Motor neuron (in vitro differentiated cells): Measurements from ENCODE around the gene PGBD1. TPM values are rescaled to one million over a fixed set of nuclear protein-coding genes. Genes with fewer than 3 reads are reported as not detected.
A peak's percentile ranks its signal among the peaks of the same experiment; 100 is the strongest.

Source experiments
- ATAC-seq, 8 experiments: fragments of 200-7000 bp; cut with Tn5 transposase; replicated peaks in 6 of 8; 2 replicates each; pipeline ENCODE4 v1.8.0; 2021; ENCODE audit warnings: mild to moderate bottlenecking in 8 of 8, moderate library complexity in 8 of 8
- H3K27ac ChIP-seq, 2 donors: fragments of 250-450 bp; sonication (Bioruptor Pico); 2 replicates each; pipeline ENCODE4 v1.9.0; 2021; ENCODE audit warnings: antibody characterized with exemption in 2 of 2, mild to moderate bottlenecking in 2 of 2, moderate library complexity in 1 of 2
- H3K4me1 ChIP-seq, 2 donors: fragments of 250-450 bp; sonication (Bioruptor Pico); replicated peaks in 1 of 2; 2 replicates each; pipeline ENCODE4 v1.6.1; 2021; ENCODE audit warnings: antibody characterized with exemption in 2 of 2, mild to moderate bottlenecking in 2 of 2, moderate library complexity in 1 of 2
- H3K4me3 ChIP-seq, 5 donors: fragments of 250-450 bp; sonication (Bioruptor Pico); 2 replicates each; pipeline ENCODE4 v1.9.0; 2021; ENCODE audit warnings: antibody characterized with exemption in 5 of 5, mild to moderate bottlenecking in 5 of 5, moderate library complexity in 4 of 5
- WGBS, 10 experiments: fragments of 450-650 bp; shearing (Covaris generic); methylation state at CpG; one replicate each; pipeline ENCODE4 v1.0.0; 2022; 5-methylcytosine and 5-hydroxymethylcytosine counted together
- in situ Hi-C, 9 experiments: fragments of 400-800 bp; cut with MboI; loops; one replicate each; pipeline ENCODE4 v1.15.0; 2021; ENCODE audit warnings: low sequenced_read_pairs in 9 of 9, low pct_unique_long_range_greater_than_20kb in 2 of 9; ENCODE audit not compliant: unreplicated experiment in 9 of 9
- total RNA-seq, 8 experiments: library from RNA; unstranded; fragments of 300-600 nt; gene quantifications; 2 replicates each; pipeline versions ENCODE4 v1.2.3 to v1.2.4, GENCODE V29; 2022

The PGBD1 gene
- total RNA-seq, 8 experiments from 2014 or later, result 0.81 to 11.5 (median 7.5) TPM

GRCh38 chr6:28254121-28254519 lies 27.3 kb upstream of the PGBD1 start:
- no peak for ATAC-seq
- in situ Hi-C loops, result loop anchor here in 1 of 9 experiments (25.0 kb wide), 1 partner anchor 117 kb away; the partner anchor contains the start of gene ZKSCAN8
- no peak overlapping the region for H3K4me3 ChIP-seq
- H3K4me1 ChIP-seq, result peaks cover 10 to 14% of the 10 kb centered on the region in 2 donors
- H3K27ac ChIP-seq, result no peak overlapping the region
- WGBS, 10 experiments, result 0 to 43% (median 40%) methylated on average over 1 of the region's 1 CpG; no CpG with 5 or more reads in 6 of the 10 experiments

- no peak overlapping the region for H3K27ac ChIP-seq
- H3K4me1 ChIP-seq, result peaks cover 4 to 5% of the 10 kb centered on the region in 2 donors
- H3K4me3 ChIP-seq, result no peak overlapping the region
- ATAC-seq, result no peak
- 0% methylated on average over 1 of the region's 1 CpG; no CpG with 5 or more reads in 9 of the 10 experiments for WGBS, 10 experiments
- in situ Hi-C loops, result loop anchor here in 1 of 9 experiments (25.0 kb wide), 1 partner anchor 120 kb away; the partner anchor contains the start of gene ZKSCAN8
Observed at GRCh38 chr6:28257042-28257441, 24.3 kb upstream of the PGBD1 start.

GRCh38 chr6:28258877-28259777 lies 22.2 kb upstream of the PGBD1 start, which contains the start of gene NKAPL:
TSS of gene NKAPL (plus strand) at chr6:28259297. CDS start at chr6:28259372, 75 bp downstream.
- no peaks in the 10 kb centered on the region for H3K4me1 ChIP-seq
- in situ Hi-C loops, result loop anchor here in 1 of 9 experiments (25.0 kb wide), 1 partner anchor 122 kb away; the partner anchor contains the start of gene ZKSCAN8
- no peak within 1 kb of the TSS for H3K4me3 ChIP-seq
- peak in 2 of 8 experiments; percentile 72 to 99 for ATAC-seq
- H3K27ac ChIP-seq, result no peak within 1 kb of the TSS
- WGBS, 10 experiments, result 30 to 95% (median 86%) methylated on average over 1 to 36 of the region's 58 CpGs

- Histone ChIP-seq H3K4me3 (no peak overlapping the region), H3K4me1 (peaks cover 0 to 10% of the 10 kb centered on the region in 2 donors), H3K27ac (no peak overlapping the region)
- WGBS, 10 experiments, result 6 to 72% (median 43%) methylated on average over 2 of the region's 2 CpGs
- in situ Hi-C loops, result loop anchor here in 1 of 9 experiments (25.0 kb wide), 1 partner anchor 127 kb away; the partner anchor contains the start of gene ZKSCAN8
- no peak for ATAC-seq
Observed at GRCh38 chr6:28263922-28264321, 17.4 kb upstream of the PGBD1 start.

- in situ Hi-C loops, result loop anchor here in 1 of 9 experiments (25.0 kb wide), 1 partner anchor 128 kb away; the partner anchor contains the start of gene ZKSCAN8
Observed at GRCh38 chr6:28264834-28265401, 16.5 kb upstream of the PGBD1 start.

GRCh38 chr6:28266563-28266961 lies 14.8 kb upstream of the PGBD1 start:
- Histone ChIP-seq H3K27ac (peak overlapping the region in 1 of 2 donors; percentile 90), H3K4me1 (peaks cover 0 to 12% of the 10 kb centered on the region in 2 donors), H3K4me3 (peak overlapping the region; percentile 90 to 95 (median 92))
- no peak for ATAC-seq
- in situ Hi-C loops, result loop anchor here in 1 of 9 experiments (25.0 kb wide), 1 partner anchor 129 kb away; the partner anchor contains the start of gene ZKSCAN8
- WGBS, 10 experiments, result 1 to 31% (median 13%) methylated on average over 3 to 5 of the region's 5 CpGs

More at GRCh38 chr6:28264834-28265401, 16.5 kb upstream of the PGBD1 start:
- Histone ChIP-seq H3K4me1 (peaks cover 0 to 12% of the 10 kb centered on the region in 2 donors), H3K4me3 (no peak overlapping the region), H3K27ac (no peak overlapping the region)
- WGBS, 10 experiments, result 40 to 67% (median 62%) methylated on average over 1 to 4 of the region's 4 CpGs
- ATAC-seq, result no peak

- H3K4me3 ChIP-seq, result peak within 1 kb of the TSS; percentile 90 to 95 (median 92)
- peak within 1 kb of the TSS; percentile 80 to 90 for H3K27ac ChIP-seq
- WGBS, 10 experiments, result 0 to 5% (median 0%) methylated on average over 3 to 26 of the region's 32 CpGs; no CpG with 5 or more reads in 1 of the 10 experiments
- in situ Hi-C loops, result loop anchor here in 1 of 9 experiments (25.0 kb wide), 1 partner anchor 130 kb away; the partner anchor contains the start of gene ZKSCAN8
- ATAC-seq, result peak; percentile 95 to 99 (median 98)
- peaks cover 0 to 12% of the 10 kb centered on the region in 2 donors for H3K4me1 ChIP-seq
Observed at GRCh38 chr6:28266962-28267694, 14.2 kb upstream of the PGBD1 start, which contains the start of gene ZSCAN26. TSS of gene ZSCAN26 (plus strand) at chr6:28267143. CDS start at chr6:28271920, 4,777 bp downstream.

GRCh38 chr6:28267695-28268059 lies 13.7 kb upstream of the PGBD1 start:
- peak overlapping the region; percentile 90 to 95 (median 92) for H3K4me3 ChIP-seq
- in situ Hi-C loops, result loop anchor here in 1 of 9 experiments (25.0 kb wide), 1 partner anchor 130 kb away; the partner anchor contains the start of gene ZKSCAN8
- H3K27ac ChIP-seq, result no peak overlapping the region
- no peak for ATAC-seq
- peaks cover 0 to 12% of the 10 kb centered on the region in 2 donors for H3K4me1 ChIP-seq
- 0 to 20% (median 0%) methylated on average over 1 of the region's 1 CpG; no CpG with 5 or more reads in 1 of the 10 experiments for WGBS, 10 experiments

GRCh38 chr6:28269492-28269891 lies 11.9 kb upstream of the PGBD1 start:
- H3K4me1 ChIP-seq, result peaks cover 0 to 12% of the 10 kb centered on the region in 2 donors
- H3K4me3 ChIP-seq, result no peak overlapping the region
- in situ Hi-C loops, result loop anchor here in 1 of 9 experiments (25.0 kb wide), 1 partner anchor 132 kb away; the partner anchor contains the start of gene ZKSCAN8
- H3K27ac ChIP-seq, result no peak overlapping the region
- ATAC-seq, result peak in 2 of 8 experiments; percentile 15 to 33

GRCh38 chr6:28274888-28275287 lies 6.5 kb upstream of the PGBD1 start:
- Histone ChIP-seq H3K4me3 (no peak overlapping the region), H3K27ac (no peak overlapping the region), H3K4me1 (no peaks in the 10 kb centered on the region)
- in situ Hi-C loops, result loop anchor here in 1 of 9 experiments (25.0 kb wide), 1 partner anchor 138 kb away; the partner anchor contains the start of gene ZKSCAN8
- no peak for ATAC-seq

- Histone ChIP-seq H3K27ac (no peak overlapping the region), H3K4me3 (no peak overlapping the region), H3K4me1 (peaks cover 3 to 9% of the 10 kb centered on the region in 2 donors)
- WGBS, 10 experiments, result 54 to 100% (median 74%) methylated on average over 1 to 3 of the region's 3 CpGs; no CpG with 5 or more reads in 1 of the 10 experiments
- ATAC-seq, result no peak
- in situ Hi-C loops, result no loop called here
Observed at GRCh38 chr6:28277746-28278145, 3.6 kb upstream of the PGBD1 start.
